Measurements from ENCODE around the gene ASB4.
"Not testable (repeated sequence)": the region's sequence is repeated elsewhere in the genome, so short reads cannot be mapped to it uniquely, and the experiment has no call there.

Gene ASB4, protein sequence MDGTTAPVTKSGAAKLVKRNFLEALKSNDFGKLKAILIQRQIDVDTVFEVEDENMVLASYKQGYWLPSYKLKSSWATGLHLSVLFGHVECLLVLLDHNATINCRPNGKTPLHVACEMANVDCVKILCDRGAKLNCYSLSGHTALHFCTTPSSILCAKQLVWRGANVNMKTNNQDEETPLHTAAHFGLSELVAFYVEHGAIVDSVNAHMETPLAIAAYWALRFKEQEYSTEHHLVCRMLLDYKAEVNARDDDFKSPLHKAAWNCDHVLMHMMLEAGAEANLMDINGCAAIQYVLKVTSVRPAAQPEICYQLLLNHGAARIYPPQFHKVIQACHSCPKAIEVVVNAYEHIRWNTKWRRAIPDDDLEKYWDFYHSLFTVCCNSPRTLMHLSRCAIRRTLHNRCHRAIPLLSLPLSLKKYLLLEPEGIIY

DNA sequence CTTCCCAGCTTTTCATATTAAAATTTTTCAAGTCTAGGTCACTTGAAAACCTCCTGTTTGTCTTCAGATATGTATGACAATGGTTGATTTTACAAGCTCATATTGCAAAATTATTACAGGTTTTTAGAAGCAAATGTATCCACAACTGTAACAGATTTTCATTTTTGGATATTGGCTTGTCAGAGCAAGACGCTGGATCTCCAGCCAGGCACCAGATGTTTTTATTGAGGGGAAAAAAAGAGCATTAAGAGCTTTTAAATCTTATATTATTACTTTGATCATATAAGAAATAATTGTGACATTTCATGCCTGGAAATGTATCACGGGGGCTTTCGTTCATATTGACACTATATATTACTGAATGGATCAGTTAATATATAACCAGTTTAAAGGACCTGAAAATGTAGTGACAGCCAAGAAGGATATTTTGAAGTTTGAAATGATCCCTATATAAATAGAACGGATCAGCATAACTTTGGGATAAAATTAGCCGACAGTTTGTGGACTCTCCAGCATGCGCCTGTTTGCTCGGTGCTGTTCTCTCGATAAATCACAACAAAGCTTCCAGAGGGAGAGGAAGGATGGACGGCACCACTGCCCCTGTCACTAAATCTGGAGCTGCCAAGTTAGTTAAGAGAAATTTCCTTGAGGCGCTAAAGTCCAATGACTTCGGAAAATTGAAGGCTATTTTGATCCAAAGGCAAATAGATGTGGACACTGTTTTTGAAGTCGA, at the start of gene ASB4:
Gene ASB4 (plus strand): TSS at position 553 of the 733 bp plus-strand sequence. CDS start 29 bp downstream, at position 582.
- no peaks in the 10 kb centered on the region for H3K36me3 ChIP-seq (ENCODE audit: insufficient read depth, low read length)
- H3K4me1 ChIP-seq (ENCODE audit: control insufficient read depth, insufficient read depth, low read length, unreplicated experiment), result no peaks in the 10 kb centered on the region
- H3K27ac ChIP-seq (ENCODE audit: low read depth, low read length), result no peak within 1 kb of the TSS

DNA sequence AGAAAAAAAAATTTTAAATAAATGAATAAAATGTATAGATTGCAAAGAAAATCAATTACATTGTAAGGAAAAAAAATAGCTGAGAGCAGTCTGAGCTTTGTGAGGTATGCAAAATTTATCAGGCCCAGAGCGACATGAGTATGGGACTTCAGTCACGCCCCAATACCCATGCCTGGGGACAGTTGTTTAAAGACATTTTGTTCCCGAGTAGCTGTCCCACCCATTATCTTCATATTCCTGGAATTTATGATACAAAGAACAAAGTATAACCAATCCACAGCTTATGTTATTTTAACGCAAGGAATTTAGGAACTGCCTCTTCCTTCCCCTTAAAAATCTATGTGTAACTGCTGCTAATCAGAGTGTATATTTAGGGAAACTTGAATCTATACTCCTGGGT, 49.3 kb upstream of the ASB4 start:
- no peak overlapping the region for H3K27ac ChIP-seq (ENCODE audit: low read depth, low read length)
- no peaks in the 10 kb centered on the region for H3K36me3 ChIP-seq (ENCODE audit: insufficient read depth, low read length)
- H3K27me3 ChIP-seq (ENCODE audit: insufficient read depth, low read length), result no peaks in the 10 kb centered on the region
- H3K4me3 ChIP-seq (ENCODE audit: low read depth, low read length), result no peak overlapping the region
- peaks cover 13% of the 10 kb centered on the region for H3K4me1 ChIP-seq (ENCODE audit: control insufficient read depth, insufficient read depth, low read length, unreplicated experiment)
- peaks cover 19% of the 10 kb centered on the region for H3K79me2 ChIP-seq (ENCODE audit: control insufficient read depth, insufficient read depth, low read length, unreplicated experiment)
- no peak overlapping the region for H2AFZ ChIP-seq (ENCODE audit: low read length, unreplicated experiment)

More for the DNA sequence above, at the start of gene ASB4:
- Histone ChIP-seq H3K79me2 (ENCODE audit: control insufficient read depth, insufficient read depth, low read length, unreplicated experiment) (no peaks in the 10 kb centered on the region), H2AFZ (ENCODE audit: low read length, unreplicated experiment) (no peak within 1 kb of the TSS), H3K4me3 (ENCODE audit: low read depth, low read length) (no peak within 1 kb of the TSS), H3K27me3 (ENCODE audit: insufficient read depth, low read length) (no peaks in the 10 kb centered on the region)

DNA sequence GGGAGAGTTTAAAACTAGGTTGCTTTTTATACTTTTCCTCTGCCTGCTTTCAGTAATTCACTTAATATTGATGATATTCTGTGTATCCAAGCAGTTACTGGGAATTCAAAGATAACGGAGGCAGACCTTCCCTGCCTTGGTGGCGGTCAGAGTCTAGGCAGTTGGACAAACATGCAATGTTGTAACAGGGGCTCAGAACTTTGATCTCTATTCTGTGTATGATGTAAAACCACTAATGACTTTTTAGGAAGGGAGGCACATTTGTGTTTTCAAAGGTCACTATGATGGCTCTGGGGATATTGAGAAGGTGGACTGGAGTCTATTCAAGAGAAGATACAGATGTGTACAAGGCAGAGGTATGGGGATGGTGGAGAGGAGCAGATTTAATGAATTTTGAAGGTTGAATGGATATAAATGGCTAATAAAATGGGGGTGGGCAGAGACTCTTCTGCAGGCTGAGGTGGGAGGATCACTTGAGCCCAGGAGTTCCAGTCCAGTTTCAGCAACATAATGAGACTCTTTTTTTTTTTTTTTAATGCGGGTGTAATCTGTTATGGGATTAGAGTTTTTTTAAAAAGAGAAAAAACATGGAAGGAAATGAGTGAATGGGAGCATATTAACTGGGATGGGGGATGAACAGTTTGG, 45.2 kb upstream of the ASB4 start:
- Histone ChIP-seq H3K4me3 (ENCODE audit: low read depth, low read length) (no peak overlapping the region), H3K27ac (ENCODE audit: low read depth, low read length) (no peak overlapping the region), H3K4me1 (ENCODE audit: control insufficient read depth, insufficient read depth, low read length, unreplicated experiment) (peaks cover 2% of the 10 kb centered on the region), H3K79me2 (ENCODE audit: control insufficient read depth, insufficient read depth, low read length, unreplicated experiment) (no peaks in the 10 kb centered on the region), H2AFZ (ENCODE audit: low read length, unreplicated experiment) (no peak overlapping the region), H3K27me3 (ENCODE audit: insufficient read depth, low read length) (no peaks in the 10 kb centered on the region), H3K36me3 (ENCODE audit: insufficient read depth, low read length) (no peaks in the 10 kb centered on the region)

DNA sequence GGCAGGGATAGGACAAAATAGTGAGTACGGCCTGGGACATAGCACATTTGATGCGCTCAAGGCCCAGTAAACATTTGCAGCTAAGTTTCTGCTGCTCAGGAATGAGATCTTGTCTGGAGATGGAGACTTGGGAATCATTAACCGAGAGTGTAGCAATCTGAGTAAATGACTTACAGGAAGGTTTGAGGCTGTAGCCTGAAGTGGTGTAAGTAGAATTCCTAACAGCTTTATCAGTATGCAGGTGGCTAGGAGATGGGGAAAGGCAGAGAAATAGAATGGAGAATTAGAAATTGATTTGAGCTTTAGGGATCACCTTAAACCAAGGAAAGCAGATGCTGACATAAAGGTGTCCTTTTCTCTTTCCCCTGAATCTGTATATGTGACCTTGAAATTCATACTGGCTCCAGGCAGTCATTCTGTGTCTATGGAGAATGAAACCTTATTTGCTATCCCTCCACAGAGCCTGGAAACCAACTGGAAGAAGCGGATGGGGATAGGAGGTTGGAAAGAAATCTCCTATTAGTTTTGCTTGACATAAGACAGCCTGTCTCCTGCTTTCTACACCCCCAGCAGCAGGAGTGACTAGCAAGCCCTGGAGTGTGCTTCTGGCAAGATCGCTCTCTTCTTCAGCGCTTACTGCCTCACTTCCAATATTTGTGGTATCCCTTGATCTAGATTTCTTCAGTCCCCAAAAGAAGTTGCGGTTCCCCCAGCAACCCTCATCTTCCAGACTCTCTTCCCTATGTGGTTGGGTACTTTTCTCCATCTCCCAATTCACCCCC, 44.5 kb upstream of the ASB4 start:
- no peaks in the 10 kb centered on the region for H3K36me3 ChIP-seq (ENCODE audit: insufficient read depth, low read length)
- no peak overlapping the region for H3K27ac ChIP-seq (ENCODE audit: low read depth, low read length)
- no peaks in the 10 kb centered on the region for H3K4me1 ChIP-seq (ENCODE audit: control insufficient read depth, insufficient read depth, low read length, unreplicated experiment)
- no peaks in the 10 kb centered on the region for H3K79me2 ChIP-seq (ENCODE audit: control insufficient read depth, insufficient read depth, low read length, unreplicated experiment)
- H3K27me3 ChIP-seq (ENCODE audit: insufficient read depth, low read length), result no peaks in the 10 kb centered on the region
- no peak overlapping the region for H2AFZ ChIP-seq (ENCODE audit: low read length, unreplicated experiment)
- H3K4me3 ChIP-seq (ENCODE audit: low read depth, low read length), result no peak overlapping the region

DNA sequence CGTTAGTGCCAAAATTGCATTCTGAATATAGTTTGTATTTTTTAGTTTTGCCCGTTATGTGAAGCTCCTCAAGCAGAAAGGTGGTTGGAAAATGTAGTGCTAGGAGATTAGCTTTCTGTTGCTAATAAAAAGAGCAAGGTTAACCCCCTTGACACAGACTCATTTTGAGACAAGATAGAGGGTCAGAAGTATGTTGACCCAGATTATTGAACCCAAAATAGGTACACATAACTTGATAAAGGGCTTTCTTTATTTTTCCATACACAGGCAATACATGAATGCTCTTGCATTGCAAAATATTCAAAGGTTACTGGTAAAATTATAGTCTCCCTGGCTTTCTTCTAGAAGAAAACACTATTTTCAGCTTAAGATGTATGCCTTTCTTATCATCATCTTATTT, 40.9 kb upstream of the ASB4 start:
- Histone ChIP-seq H3K79me2 (ENCODE audit: control insufficient read depth, insufficient read depth, low read length, unreplicated experiment) (no peaks in the 10 kb centered on the region), H3K4me3 (ENCODE audit: low read depth, low read length) (no peak overlapping the region), H3K4me1 (ENCODE audit: control insufficient read depth, insufficient read depth, low read length, unreplicated experiment) (no peaks in the 10 kb centered on the region), H3K36me3 (ENCODE audit: insufficient read depth, low read length) (no peaks in the 10 kb centered on the region), H2AFZ (ENCODE audit: low read length, unreplicated experiment) (no peak overlapping the region), H3K27ac (ENCODE audit: low read depth, low read length) (no peak overlapping the region), H3K27me3 (ENCODE audit: insufficient read depth, low read length) (no peaks in the 10 kb centered on the region)

DNA sequence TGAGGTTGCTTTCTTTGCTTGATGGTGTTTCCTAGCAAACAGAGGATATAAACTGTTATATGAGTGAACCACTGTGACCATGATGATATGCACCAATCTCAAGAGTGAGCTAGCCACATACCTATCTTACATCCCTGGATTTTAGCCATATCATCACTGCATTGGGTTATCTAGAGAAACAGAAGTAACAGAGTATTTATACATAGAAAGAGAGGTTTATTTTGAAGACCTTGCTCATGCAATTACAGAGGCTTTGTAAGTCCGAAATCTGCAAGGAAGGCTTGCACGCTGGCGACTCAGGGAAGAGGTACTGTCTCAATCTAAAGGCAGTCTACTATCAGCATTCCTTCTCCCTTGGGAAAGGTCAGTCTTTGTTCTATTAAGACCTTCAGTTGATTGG, 39.1 kb upstream of the ASB4 start:
- Histone ChIP-seq H3K27ac (ENCODE audit: low read depth, low read length) (no peak overlapping the region), H3K36me3 (ENCODE audit: insufficient read depth, low read length) (no peaks in the 10 kb centered on the region), H2AFZ (ENCODE audit: low read length, unreplicated experiment) (no peak overlapping the region), H3K4me1 (ENCODE audit: control insufficient read depth, insufficient read depth, low read length, unreplicated experiment) (no peaks in the 10 kb centered on the region), H3K79me2 (ENCODE audit: control insufficient read depth, insufficient read depth, low read length, unreplicated experiment) (no peaks in the 10 kb centered on the region), H3K27me3 (ENCODE audit: insufficient read depth, low read length) (no peaks in the 10 kb centered on the region), H3K4me3 (ENCODE audit: low read depth, low read length) (no peak overlapping the region)

DNA sequence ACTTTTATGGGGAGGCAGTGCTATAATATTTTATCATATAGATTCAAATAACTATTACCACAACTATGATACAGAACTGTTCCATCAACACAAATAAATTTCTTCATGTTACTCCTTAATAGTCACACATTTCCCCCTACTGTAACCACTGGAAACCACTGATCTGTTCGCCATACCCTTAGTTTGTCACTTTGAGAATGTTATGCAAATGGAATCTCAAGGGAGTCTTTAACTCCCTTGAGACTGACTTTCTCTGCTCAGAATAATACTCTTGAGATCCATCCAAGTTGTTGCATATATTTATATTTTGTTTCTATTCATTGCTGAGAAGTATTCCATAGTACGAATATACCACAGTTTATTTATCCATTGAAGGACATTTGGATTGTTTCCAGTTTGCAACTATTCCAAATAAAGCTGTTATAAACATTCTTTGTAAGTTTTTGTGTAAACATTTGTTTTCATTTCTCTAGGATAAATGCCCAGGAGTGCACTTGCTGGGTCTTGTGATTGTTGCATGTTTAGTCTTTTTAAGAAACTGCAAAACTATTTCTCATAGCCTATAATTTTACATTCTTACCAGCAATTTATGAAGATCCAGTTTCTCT, 31.2 kb upstream of the ASB4 start:
- Histone ChIP-seq H3K27me3 (ENCODE audit: insufficient read depth, low read length) (no peaks in the 10 kb centered on the region), H3K4me1 (ENCODE audit: control insufficient read depth, insufficient read depth, low read length, unreplicated experiment) (no peaks in the 10 kb centered on the region)

DNA sequence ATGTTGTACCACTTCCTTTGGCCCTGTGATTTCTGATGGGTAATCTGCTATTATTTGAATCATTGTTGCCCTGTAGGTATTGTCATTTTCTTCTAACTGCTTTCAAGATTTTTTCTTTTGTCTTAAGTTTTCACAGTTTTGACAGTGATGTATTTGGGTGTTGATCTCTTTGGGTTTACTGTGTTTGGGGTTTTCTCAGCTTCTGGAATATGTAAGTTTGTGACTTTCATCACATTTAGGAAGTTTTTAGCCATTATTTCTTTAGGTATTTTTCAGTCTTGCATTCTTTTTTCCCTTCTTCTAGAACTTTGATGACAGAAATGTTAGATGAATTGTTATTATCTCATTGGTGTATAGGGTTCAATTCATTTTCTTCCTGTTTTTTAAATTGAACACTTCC, 27.8 kb upstream of the ASB4 start:
- Histone ChIP-seq H3K4me3 (ENCODE audit: low read depth, low read length) (no peak overlapping the region), H3K36me3 (ENCODE audit: insufficient read depth, low read length) (no peaks in the 10 kb centered on the region), H3K79me2 (ENCODE audit: control insufficient read depth, insufficient read depth, low read length, unreplicated experiment) (no peaks in the 10 kb centered on the region), H3K27ac (ENCODE audit: low read depth, low read length) (no peak overlapping the region), H3K27me3 (ENCODE audit: insufficient read depth, low read length) (no peaks in the 10 kb centered on the region), H2AFZ (ENCODE audit: low read length, unreplicated experiment) (no peak overlapping the region), H3K4me1 (ENCODE audit: control insufficient read depth, insufficient read depth, low read length, unreplicated experiment) (no peaks in the 10 kb centered on the region)

More for the DNA sequence above, 31.2 kb upstream of the ASB4 start:
- no peak overlapping the region for H3K4me3 ChIP-seq (ENCODE audit: low read depth, low read length)
- H3K79me2 ChIP-seq (ENCODE audit: control insufficient read depth, insufficient read depth, low read length, unreplicated experiment), result no peaks in the 10 kb centered on the region
- no peak overlapping the region for H2AFZ ChIP-seq (ENCODE audit: low read length, unreplicated experiment)
- no peak overlapping the region for H3K27ac ChIP-seq (ENCODE audit: low read depth, low read length)
- H3K36me3 ChIP-seq (ENCODE audit: insufficient read depth, low read length), result no peaks in the 10 kb centered on the region

DNA sequence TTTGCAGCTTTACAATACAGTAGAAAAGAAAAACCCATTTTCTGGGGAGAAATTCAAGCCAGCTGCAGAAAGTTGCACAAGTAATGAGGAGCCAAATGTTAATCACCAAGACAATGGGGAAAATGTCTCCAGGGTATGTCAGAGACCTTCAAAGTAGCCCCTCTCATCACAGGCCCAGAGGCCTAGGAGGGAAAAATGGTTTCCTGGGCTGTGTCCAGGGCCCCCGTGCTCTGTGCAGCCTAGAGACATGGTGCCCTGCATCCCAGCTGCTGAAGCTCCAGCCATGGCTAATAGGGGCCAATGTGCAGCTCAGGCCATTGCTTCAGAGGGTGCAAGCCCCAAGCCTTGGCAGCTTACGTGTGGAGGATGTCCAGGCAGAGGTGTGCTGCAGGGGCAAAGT, 25.1 kb upstream of the ASB4 start:
- H3K79me2 ChIP-seq (ENCODE audit: control insufficient read depth, insufficient read depth, low read length, unreplicated experiment); H3K27me3 ChIP-seq (ENCODE audit: insufficient read depth, low read length); H2AFZ ChIP-seq (ENCODE audit: low read length, unreplicated experiment); H3K4me3 ChIP-seq (ENCODE audit: low read depth, low read length); H3K4me1 ChIP-seq (ENCODE audit: control insufficient read depth, insufficient read depth, low read length, unreplicated experiment); H3K36me3 ChIP-seq (ENCODE audit: insufficient read depth, low read length); H3K27ac ChIP-seq (ENCODE audit: low read depth, low read length): not testable (repeated sequence)

Measured in ACC112 (cell line).